ENCODE results near the gene NRG2. TPM values are rescaled to one million over a fixed set of nuclear protein-coding genes. Genes with fewer than 3 reads are reported as not detected.

NRG2 gene
- total RNA-seq, 1 experiment from 2014 or later = 0.06 TPM

DNA sequence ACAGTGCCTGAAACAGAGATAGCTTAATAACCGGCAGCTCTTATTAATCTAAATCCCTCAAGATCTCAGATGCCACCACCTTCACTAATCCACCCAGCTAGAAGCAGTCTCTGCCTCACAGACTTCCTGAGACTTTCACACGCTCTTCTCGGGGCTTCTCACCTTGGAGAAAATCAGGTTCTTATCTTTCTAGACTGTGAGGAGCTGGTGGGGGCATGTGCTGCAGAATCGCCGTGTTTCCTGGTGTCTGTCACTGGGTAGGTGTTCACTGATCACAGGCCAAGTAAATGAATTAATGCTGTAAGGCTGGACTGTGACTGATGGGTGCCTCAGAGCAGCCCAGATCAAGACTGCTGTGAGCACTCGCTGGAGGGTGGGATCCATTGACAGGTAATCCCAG is 145.8 kb downstream of the NRG2 start:
- peaks cover 30% of the 10 kb centered on the region for H3K27me3 ChIP-seq

GRCh38 chr5:139896718-139897117 is 146.4 kb downstream of the NRG2 start:
- peaks cover 30% of the 10 kb centered on the region for H3K27me3 ChIP-seq
- no peaks in the 10 kb centered on the region for H3K4me1 ChIP-seq
- DNase-seq = no peak

More for the DNA sequence above, 145.8 kb downstream of the NRG2 start:
- Histone ChIP-seq H3K9me3 (replicated peaks) (no peaks in the 10 kb centered on the region), H3K36me3 (no peaks in the 10 kb centered on the region), H3K27ac (no peak overlapping the region), H3K4me1 (no peaks in the 10 kb centered on the region), H3K4me3 (no peak overlapping the region)
- no peak for DNase-seq

DNA sequence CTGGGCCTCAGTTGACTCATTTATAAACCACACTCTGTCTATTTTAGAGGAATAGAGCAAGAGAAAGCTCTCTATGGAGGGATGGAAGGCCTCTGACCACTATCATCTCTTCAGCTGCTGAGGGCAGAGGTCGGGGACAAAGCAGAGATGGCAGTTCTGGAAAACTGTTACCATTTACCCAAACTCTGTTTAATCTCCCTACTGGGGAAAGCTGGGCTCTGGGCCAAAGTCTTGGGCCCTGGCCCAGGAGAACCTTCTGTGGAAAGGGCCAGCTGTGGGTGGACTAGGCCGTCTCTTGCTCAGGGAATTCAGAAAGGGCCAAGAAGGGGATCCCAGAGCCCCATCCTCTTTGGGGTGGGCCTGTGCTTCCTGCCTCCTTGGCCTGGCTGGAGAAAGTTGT is 147.5 kb downstream of the NRG2 start:
- peaks cover 33% of the 10 kb centered on the region for H3K27me3 ChIP-seq
- H3K27ac ChIP-seq = no peak overlapping the region

More at GRCh38 chr5:139896718-139897117, 146.4 kb downstream of the NRG2 start:
- no peak overlapping the region for H3K4me3 ChIP-seq
- H3K9me3 ChIP-seq (replicated peaks) = no peaks in the 10 kb centered on the region
- no peaks in the 10 kb centered on the region for H3K36me3 ChIP-seq
- no peak overlapping the region for H3K27ac ChIP-seq

GRCh38 chr5:139895046-139895445 is 148.1 kb downstream of the NRG2 start:
- no peaks in the 10 kb centered on the region for H3K36me3 ChIP-seq
- peaks cover 31% of the 10 kb centered on the region for H3K27me3 ChIP-seq
- no peak overlapping the region for H3K4me3 ChIP-seq
- no peaks in the 10 kb centered on the region for H3K4me1 ChIP-seq
- DNase-seq = no peak
- H3K27ac ChIP-seq = no peak overlapping the region
- no peaks in the 10 kb centered on the region for H3K9me3 ChIP-seq (replicated peaks)

More for the DNA sequence above, 147.5 kb downstream of the NRG2 start:
- no peak for DNase-seq
- H3K9me3 ChIP-seq (replicated peaks) = no peaks in the 10 kb centered on the region
- H3K4me1 ChIP-seq = no peaks in the 10 kb centered on the region
- no peak overlapping the region for H3K4me3 ChIP-seq
- H3K36me3 ChIP-seq = no peaks in the 10 kb centered on the region

GRCh38 chr5:139893873-139894272 is 149.2 kb downstream of the NRG2 start:
- Histone ChIP-seq H3K27me3 (peaks cover 28% of the 10 kb centered on the region), H3K36me3 (no peaks in the 10 kb centered on the region), H3K27ac (no peak overlapping the region), H3K4me1 (no peaks in the 10 kb centered on the region), H3K4me3 (no peak overlapping the region), H3K9me3 (replicated peaks) (no peaks in the 10 kb centered on the region)
- no peak for DNase-seq

GRCh38 chr5:139889410-139889809 is 153.7 kb downstream of the NRG2 start:
- H3K27ac ChIP-seq = no peak overlapping the region
- H3K9me3 ChIP-seq (replicated peaks) = no peaks in the 10 kb centered on the region
- H3K4me1 ChIP-seq = no peaks in the 10 kb centered on the region
- H3K4me3 ChIP-seq = no peak overlapping the region
- peaks cover 5% of the 10 kb centered on the region for H3K27me3 ChIP-seq
- no peaks in the 10 kb centered on the region for H3K36me3 ChIP-seq
- no peak for DNase-seq

DNA sequence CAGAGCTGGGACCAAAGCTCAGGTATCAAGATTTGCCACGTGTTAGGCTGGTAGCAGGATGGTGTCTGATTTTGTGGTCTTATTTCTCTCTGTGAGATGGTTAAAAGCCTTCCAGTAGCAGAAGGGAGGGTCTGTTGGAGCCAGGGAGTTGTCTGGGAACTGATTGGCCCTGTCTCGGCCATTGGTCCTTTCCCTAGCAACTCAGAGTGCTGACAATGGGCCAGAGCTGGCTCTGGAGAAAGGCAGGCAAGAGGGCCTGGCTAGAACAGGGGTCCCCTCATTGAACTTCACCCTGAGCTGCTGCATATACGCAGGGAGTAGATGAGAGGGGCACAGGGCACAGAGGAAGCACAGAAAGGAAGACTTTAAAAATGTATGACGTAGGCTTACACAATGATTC is 154.7 kb downstream of the NRG2 start:
- DNase-seq = no peak
- H3K4me1 ChIP-seq = peaks cover 4% of the 10 kb centered on the region
- no peak overlapping the region for H3K27ac ChIP-seq
- H3K27me3 ChIP-seq = peaks cover 5% of the 10 kb centered on the region
- H3K9me3 ChIP-seq (replicated peaks) = no peaks in the 10 kb centered on the region
- H3K36me3 ChIP-seq = no peaks in the 10 kb centered on the region
- no peak overlapping the region for H3K4me3 ChIP-seq

DNA sequence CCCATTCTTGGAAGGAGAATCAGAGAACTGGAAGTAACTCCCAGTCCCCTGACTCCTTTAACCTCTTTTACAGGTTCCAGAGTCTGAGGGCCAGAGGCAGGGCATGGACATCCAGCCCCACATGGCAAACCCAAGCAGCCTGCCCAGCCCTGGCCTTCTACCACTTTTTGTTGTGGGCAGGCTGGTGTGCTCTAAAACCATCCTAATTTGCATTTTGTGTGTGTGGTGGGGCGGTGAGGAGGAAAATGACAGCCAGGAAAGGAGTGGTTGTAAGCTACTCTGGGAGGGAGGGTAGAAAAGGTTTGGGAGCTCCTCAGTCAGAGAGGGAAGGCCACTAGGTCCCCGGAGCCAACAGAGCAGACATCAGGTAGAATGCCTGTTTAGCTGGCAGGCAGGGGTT is 156.9 kb downstream of the NRG2 start:
- H3K36me3 ChIP-seq = no peaks in the 10 kb centered on the region
- peaks cover 5% of the 10 kb centered on the region for H3K27me3 ChIP-seq
- H3K9me3 ChIP-seq (replicated peaks) = no peaks in the 10 kb centered on the region
- no peak overlapping the region for H3K4me3 ChIP-seq
- DNase-seq = no peak
- peaks cover 25% of the 10 kb centered on the region for H3K4me1 ChIP-seq
- no peak overlapping the region for H3K27ac ChIP-seq

DNA sequence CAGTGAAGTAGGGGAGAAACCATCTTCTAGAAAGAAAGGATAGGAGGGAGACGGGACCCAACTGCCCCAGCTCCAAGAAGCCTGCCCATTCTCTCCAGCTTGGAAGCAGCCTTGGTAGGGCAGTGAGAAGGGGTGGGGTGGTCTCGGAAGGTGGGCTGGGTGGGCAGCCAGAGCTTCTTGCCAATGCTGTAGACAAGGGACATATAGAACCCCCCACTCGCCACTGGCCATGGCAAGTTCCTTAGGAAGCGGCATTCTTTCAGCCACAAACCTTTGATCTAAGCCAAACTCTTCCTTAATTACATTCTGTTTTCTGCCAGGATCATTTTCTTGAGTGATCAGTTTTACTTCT is 157.3 kb downstream of the NRG2 start:
- Histone ChIP-seq H3K4me1 (peaks cover 29% of the 10 kb centered on the region), H3K36me3 (no peaks in the 10 kb centered on the region), H3K27me3 (peaks cover 4% of the 10 kb centered on the region), H3K4me3 (no peak overlapping the region), H3K9me3 (replicated peaks) (no peaks in the 10 kb centered on the region), H3K27ac (no peak overlapping the region)
- no peak for DNase-seq

DNA sequence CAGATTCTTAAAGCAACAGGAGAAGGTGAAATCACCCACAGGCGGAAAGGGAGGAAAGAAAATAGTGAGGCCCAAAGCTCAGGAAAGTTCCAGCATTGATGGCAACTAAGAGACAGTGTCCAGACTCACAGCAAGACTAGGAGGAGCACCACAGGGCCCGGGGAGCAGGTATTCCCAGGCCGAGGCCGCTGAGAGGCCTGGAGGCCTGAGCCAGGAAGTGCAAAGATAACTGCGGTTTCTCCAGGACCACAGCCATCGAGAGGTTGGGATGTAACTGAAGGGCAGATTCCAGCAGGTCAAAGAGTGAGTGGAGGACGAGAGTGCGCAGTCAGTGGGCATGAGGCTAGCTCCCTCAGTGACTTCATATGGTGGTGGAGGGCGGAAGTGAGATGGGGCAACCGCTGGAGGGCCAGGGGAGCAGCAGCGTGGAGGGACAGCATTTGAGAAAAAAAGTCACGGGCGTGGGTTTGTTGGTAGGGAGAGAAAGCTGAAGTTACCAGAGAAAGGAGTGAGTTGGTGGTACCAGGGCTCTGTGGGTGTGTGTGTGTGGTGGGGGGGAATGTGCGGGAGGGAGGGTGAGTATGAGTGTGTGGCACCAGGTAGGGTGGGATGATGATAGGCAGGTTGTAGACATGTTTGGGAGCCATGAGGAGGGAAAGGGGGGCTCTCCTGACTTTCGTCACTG is 157.8 kb downstream of the NRG2 start:
- Histone ChIP-seq H3K27ac (no peak overlapping the region), H3K27me3 (no peaks in the 10 kb centered on the region; the same call in none of the 2 replicates), H3K36me3 (no peaks in the 10 kb centered on the region), H3K9me3 (replicated peaks) (no peaks in the 10 kb centered on the region), H3K4me3 (no peak overlapping the region), H3K4me1 (peaks cover 34% of the 10 kb centered on the region)
- no peak for DNase-seq

DNA sequence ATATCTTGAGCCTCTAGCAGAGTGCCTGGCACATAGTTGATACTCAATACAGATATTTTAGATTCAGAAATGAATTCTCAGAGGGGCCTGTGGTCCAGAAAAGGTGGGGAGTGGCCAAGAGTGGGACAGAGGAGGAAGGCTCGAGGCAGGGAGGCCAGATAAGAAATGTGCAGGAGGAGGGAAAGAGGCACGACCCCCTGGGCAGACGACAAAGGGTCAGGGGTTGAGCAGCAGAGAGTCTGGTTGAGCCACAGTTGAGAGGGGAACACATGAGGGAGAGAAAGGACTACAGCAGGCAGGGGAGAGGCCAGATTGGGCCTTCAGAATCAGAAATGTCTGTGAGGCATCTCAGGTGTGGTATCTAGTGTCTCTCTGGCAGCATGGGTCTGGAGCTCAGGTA is 158.4 kb downstream of the NRG2 start:
- Histone ChIP-seq H3K9me3 (replicated peaks) (no peaks in the 10 kb centered on the region), H3K4me1 (peaks cover 34% of the 10 kb centered on the region), H3K27me3 (no peaks in the 10 kb centered on the region; the same call in none of the 2 replicates), H3K36me3 (no peaks in the 10 kb centered on the region), H3K4me3 (no peak overlapping the region), H3K27ac (no peak overlapping the region)
- no peak for DNase-seq

DNA sequence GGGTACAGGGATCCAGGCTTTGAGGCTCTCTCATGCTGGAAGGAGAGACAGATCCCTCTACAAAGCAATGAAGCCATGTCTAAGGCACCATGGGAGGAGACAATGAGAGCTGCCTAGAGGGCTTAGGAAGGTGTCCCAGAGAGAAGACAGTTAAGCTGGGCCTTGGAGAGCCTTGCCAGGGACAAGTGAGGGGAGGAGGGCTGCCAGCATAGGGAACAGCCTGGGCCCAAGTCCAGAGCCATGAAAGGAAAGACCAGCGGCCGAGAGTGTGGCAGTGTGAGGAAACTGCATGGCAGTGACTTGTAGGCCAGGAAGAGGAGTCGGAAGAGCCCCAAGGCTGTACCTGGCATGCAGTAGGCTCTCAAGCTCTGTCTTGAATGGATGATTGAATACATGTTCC is 159.0 kb downstream of the NRG2 start:
- no peak overlapping the region for H3K4me3 ChIP-seq
- no peak for DNase-seq
- peaks cover 34% of the 10 kb centered on the region for H3K4me1 ChIP-seq
- H3K36me3 ChIP-seq = no peaks in the 10 kb centered on the region
- H3K27me3 ChIP-seq = no peaks in the 10 kb centered on the region; the same call in none of the 2 replicates
- no peaks in the 10 kb centered on the region for H3K9me3 ChIP-seq (replicated peaks)
- H3K27ac ChIP-seq = no peak overlapping the region

- Histone ChIP-seq H3K4me3 (peak overlapping the region; percentile 9; the same call in 1 of the 2 replicates), H3K4me1 (peaks cover 34% of the 10 kb centered on the region), H3K27ac (peak overlapping the region; percentile 37), H3K36me3 (no peaks in the 10 kb centered on the region), H3K27me3 (no peaks in the 10 kb centered on the region; the same call in none of the 2 replicates), H3K9me3 (replicated peaks) (no peaks in the 10 kb centered on the region)
- peak; percentile 43 to 73 for DNase-seq
These were observed 160.0 kb downstream of the NRG2 start for GRCh38 chr5:139882961-139883539.

DNA sequence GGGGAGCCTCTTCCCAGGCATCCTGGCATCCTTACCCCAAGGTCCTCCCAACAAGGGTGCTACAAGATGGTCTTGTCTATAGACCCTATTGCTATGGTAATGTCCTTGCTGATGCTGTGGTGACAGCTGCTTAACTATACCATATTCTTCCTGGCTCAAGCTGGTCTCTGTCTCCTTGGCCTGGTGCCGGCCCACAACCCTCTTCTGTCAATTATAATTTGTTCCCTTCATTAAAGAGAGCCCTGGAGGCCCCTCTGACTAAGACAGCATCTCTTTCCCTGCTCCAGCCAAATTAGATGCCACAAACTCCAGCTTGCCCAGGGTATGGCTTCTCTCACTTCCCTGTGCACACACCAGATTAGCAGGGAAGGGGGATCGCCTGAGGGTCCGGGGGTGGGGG is 160.8 kb downstream of the NRG2 start:
- Histone ChIP-seq H3K27ac (peak overlapping the region; percentile 37), H3K4me1 (peaks cover 34% of the 10 kb centered on the region), H3K9me3 (replicated peaks) (no peaks in the 10 kb centered on the region), H3K27me3 (no peaks in the 10 kb centered on the region; the same call in none of the 2 replicates), H3K36me3 (no peaks in the 10 kb centered on the region), H3K4me3 (no peak overlapping the region)
- DNase-seq = peak in 1 of 2 experiments; percentile 31

- Histone ChIP-seq H3K4me1 (peaks cover 34% of the 10 kb centered on the region), H3K9me3 (replicated peaks) (no peaks in the 10 kb centered on the region), H3K27me3 (peaks cover 6% of the 10 kb centered on the region), H3K4me3 (no peak overlapping the region), H3K27ac (peak overlapping the region; percentile 18), H3K36me3 (no peaks in the 10 kb centered on the region)
- peak; percentile 64 to 75 for DNase-seq
These were observed 161.9 kb downstream of the NRG2 start for GRCh38 chr5:139881143-139881733.
